Loucy (cell line): Measurements from ENCODE around the gene HS3ST3A1.

Experiments used
- CTCF ChIP-seq: fragments of 200-600 bp; sonication (generic); conservative IDR thresholded peaks from 2 replicates; pipeline ENCODE4 v1.5.1; 2014; ENCODE audit warnings: mild to moderate bottlenecking, antibody characterized with exemption, low read length
- EZH2phosphoT487 ChIP-seq: fragments of 200-600 bp; IDR thresholded peaks from 2 replicates; pipeline ENCODE4 v1.6.1; 2018; ENCODE audit warnings: antibody characterized with exemption, mild to moderate bottlenecking, moderate library complexity, borderline replicate concordance

- TF ChIP-seq CTCF (no peak), EZH2phosphoT487 (no peak)
These were observed 12.1 kb downstream of the HS3ST3A1 start for GRCh38 chr17:13589658-13590057.
